SK-N-SH (cell line): ENCODE results near the gene PTPRF. TPM values are rescaled to one million over a fixed set of nuclear protein-coding genes. Genes with fewer than 3 reads are reported as not detected.

Experiments used
- CTCF ChIA-PET: fragments of 300-600, 350-600 bp; formaldehyde crosslinking; extraction: SDS; loops from one replicate; lab custom pipeline; 2021; lab: Yijun Ruan, JAX
- POLR2A ChIA-PET: fragments of 350-600 bp; sonication (Branson Sonifier 250); formaldehyde crosslinking; extraction: SDS; loops from one replicate; lab custom pipeline; 2020; ENCODE audit warnings: antibody characterized with exemption, inconsistent platforms; lab: Yijun Ruan, JAX
- DNase-seq: peaks from one replicate; pipeline ENCODE4 v3.0.0; 2012
- H2AFZ ChIP-seq: fragments of 200-600 bp; sonication (generic); 2 replicates; pipeline ENCODE4 v1.8.1; 2016; ENCODE audit warnings: antibody characterized with exemption, mild to moderate bottlenecking, low read depth
- H3F3A ChIP-seq: fragments of 200-600 bp; sonication (generic); replicated peaks from 2 replicates; pipeline ENCODE3; 2016; ENCODE audit warnings: antibody characterized with exemption, mild to moderate bottlenecking; ENCODE audit not compliant: insufficient read depth
- H3K27ac ChIP-seq, 2 experiments: fragments of 200-500 bp in 1 of 2; fragments of 200-600 bp in 1 of 2; sonication (Bioruptor generic) in 1 of 2; sonication (generic), shearing (Covaris generic) in 1 of 2; 2 replicates each; pipeline versions ENCODE4 v1.5.1 to v1.6.1; 2014 to 2016; ENCODE audit warnings: low read depth in 2 of 2, inconsistent platforms in 1 of 2, low read length in 1 of 2, mild to moderate bottlenecking in 1 of 2, mixed read lengths in 1 of 2
- H3K27me3 ChIP-seq: fragments of 200-600 bp; sonication (generic), shearing (Covaris generic); 2 replicates; pipeline ENCODE4 v1.6.1; 2016; ENCODE audit warnings: mixed run types; ENCODE audit not compliant: insufficient read depth
- H3K36me3 ChIP-seq, 2 experiments: fragments of 200-500 bp in 1 of 2; fragments of 200-600 bp in 1 of 2; sonication (Bioruptor generic) in 1 of 2; sonication (generic) in 1 of 2; replicated peaks in 1 of 2; 2 replicates each; pipeline versions ENCODE3 to v1.5.1; 2014 to 2016; ENCODE audit warnings: low read length in 1 of 2, mild to moderate bottlenecking in 1 of 2; ENCODE audit not compliant: insufficient read depth in 2 of 2, control insufficient read depth in 1 of 2
- H3K4me1 ChIP-seq, 2 experiments: fragments of 200-500 bp in 1 of 2; fragments of 200-600 bp in 1 of 2; sonication (Bioruptor generic) in 1 of 2; sonication (generic), shearing (Covaris generic) in 1 of 2; 2 replicates each; pipeline versions ENCODE4 v1.5.1 to v1.6.1; 2014 to 2016; ENCODE audit warnings: low read depth in 1 of 2, low read length in 1 of 2, mixed run types in 1 of 2; ENCODE audit not compliant: insufficient read depth in 2 of 2, control insufficient read depth in 1 of 2
- H3K4me2 ChIP-seq: fragments of 200-600 bp; sonication (generic), shearing (Covaris generic); 2 replicates; pipeline ENCODE4 v1.6.1; 2017; ENCODE audit warnings: mixed run types
- H3K4me3 ChIP-seq, 2 experiments: fragments of 200-500 bp in 1 of 2; fragments of 200-600 bp in 1 of 2; sonication (Bioruptor generic) in 1 of 2; sonication (generic), shearing (Covaris generic) in 1 of 2; 2 replicates each; pipeline versions ENCODE4 v1.5.1 to v1.8.1; 2014 to 2016; ENCODE audit warnings: low read depth in 2 of 2, inconsistent platforms in 1 of 2, low read length in 1 of 2, mild to moderate bottlenecking in 1 of 2, mixed read lengths in 1 of 2, moderate library complexity in 1 of 2
- H3K79me2 ChIP-seq: fragments of 200-600 bp; sonication (generic); 2 replicates; pipeline ENCODE4 v1.8.1; 2017; ENCODE audit warnings: mild to moderate bottlenecking; ENCODE audit not compliant: insufficient read depth
- H3K9ac ChIP-seq: fragments of 200-600 bp; sonication (generic); 2 replicates; pipeline ENCODE4 v1.6.1; 2017; ENCODE audit warnings: mixed run types
- H3K9me2 ChIP-seq: fragments of 200-600 bp; sonication (generic); 2 replicates; pipeline ENCODE4 v1.6.1; 2017; ENCODE audit warnings: mixed run types
- H3K9me3 ChIP-seq: fragments of 200-600 bp; sonication (generic); 2 replicates; pipeline ENCODE4 v1.6.1; 2017; ENCODE audit warnings: mixed run types, mild to moderate bottlenecking, moderate library complexity
- H4K20me1 ChIP-seq: fragments of 200-600 bp; sonication (generic); 2 replicates; pipeline ENCODE4 v1.6.1; 2017; ENCODE audit warnings: mild to moderate bottlenecking, mixed run types; ENCODE audit not compliant: insufficient read depth
- EP300 ChIP-seq, 2 experiments: IDR thresholded peaks; 2 replicates each; pipeline versions ENCODE4 v1.4.0 to v1.6.1; 2012; ENCODE audit warnings: borderline replicate concordance in 1 of 2, low read depth in 1 of 2, low read length in 1 of 2
- EZH2phosphoT487 ChIP-seq: fragments of 200-600 bp; sonication (generic); IDR thresholded peaks from 2 replicates; pipeline ENCODE4 v1.6.1; 2017; ENCODE audit warnings: low read depth, mixed run types, mild to moderate bottlenecking, antibody characterized with exemption, moderate library complexity, borderline replicate concordance
- FOSL2 ChIP-seq: IDR thresholded peaks from 2 replicates; pipeline ENCODE4 v1.4.0; 2012; ENCODE audit warnings: low read depth, mild to moderate bottlenecking, moderate library complexity, borderline replicate concordance
- FOXJ3 ChIP-seq: sonication (generic); formaldehyde crosslinking; IDR thresholded peaks from 2 replicates; pipeline ENCODE4 v1.5.1; 2020; ENCODE audit warnings: mild to moderate bottlenecking, missing genetic modification reagents
- JUND ChIP-seq: IDR thresholded peaks from 2 replicates; pipeline ENCODE4 v1.4.0; 2012
- MEF2A ChIP-seq: IDR thresholded peaks from 2 replicates; pipeline ENCODE4 v1.4.0; 2012; ENCODE audit warnings: low read depth, borderline replicate concordance
- MXI1 ChIP-seq: IDR thresholded peaks from 2 replicates; pipeline ENCODE4 v1.6.1; 2012; ENCODE audit warnings: mild to moderate bottlenecking, low read depth, low read length, improper control_type of control experiment
- POLR2AphosphoS5 ChIP-seq: IDR thresholded peaks from 2 replicates; pipeline ENCODE4 v1.6.1; 2012; ENCODE audit warnings: low read depth, low read length
- RCOR1 ChIP-seq: fragments of 150-350 bp; IDR thresholded peaks from 2 replicates; pipeline ENCODE4 v1.6.1; 2017; ENCODE audit warnings: antibody characterized with exemption, low read length
- RFX5 ChIP-seq: IDR thresholded peaks from 2 replicates; pipeline ENCODE4 v1.6.1; 2012; ENCODE audit warnings: mild to moderate bottlenecking, improper control_type of control experiment, low read length
- SIN3A ChIP-seq: IDR thresholded peaks from 2 replicates; pipeline ENCODE4 v1.6.1; 2012; ENCODE audit warnings: low read depth, mild to moderate bottlenecking, low read length, moderate library complexity, borderline replicate concordance
- SMC3 ChIP-seq: IDR thresholded peaks from 2 replicates; pipeline ENCODE4 v1.6.1; 2012; ENCODE audit warnings: low read depth, low read length, improper control_type of control experiment
- TCF12 ChIP-seq: IDR thresholded peaks from 2 replicates; pipeline ENCODE4 v1.4.0; 2012
- WGBS: methylation state at CpG from one replicate; pipeline ENCODE4 v1.1.6; 2017; ENCODE audit warnings: low lambda C conversion rate; 5-methylcytosine and 5-hydroxymethylcytosine counted together
- polyA plus RNA-seq, 3 experiments: library from polyadenylated mRNA; depleted of rRNA; stranded (reverse); fragments of >200 nt; gene quantifications; 2 replicates each; pipeline ENCODE4 v1.2.3, GENCODE V29; 2012
- TF ChIP-seq, protein P1 (sequence below): IDR thresholded peaks from 2 replicates; pipeline ENCODE4 v1.4.0; 2012; ENCODE audit warnings: low read depth
- TF ChIP-seq, protein P2 (sequence below): fragments of 150-350 bp; IDR thresholded peaks from 2 replicates; pipeline ENCODE4 v1.6.1; 2016; ENCODE audit warnings: mild to moderate bottlenecking, low read depth, low read length
- TF ChIP-seq, protein P3 (sequence below): IDR thresholded peaks from 2 replicates; pipeline ENCODE4 v1.4.0; 2012; ENCODE audit warnings: low read depth, borderline replicate concordance
- TF ChIP-seq, protein P4 (sequence below): IDR thresholded peaks from 2 replicates; pipeline ENCODE4; 2012

PTPRF gene
- polyA plus RNA-seq, 1 of the 3 experiments (the other 2 are of a cell fraction): 72.7 TPM

DNA sequence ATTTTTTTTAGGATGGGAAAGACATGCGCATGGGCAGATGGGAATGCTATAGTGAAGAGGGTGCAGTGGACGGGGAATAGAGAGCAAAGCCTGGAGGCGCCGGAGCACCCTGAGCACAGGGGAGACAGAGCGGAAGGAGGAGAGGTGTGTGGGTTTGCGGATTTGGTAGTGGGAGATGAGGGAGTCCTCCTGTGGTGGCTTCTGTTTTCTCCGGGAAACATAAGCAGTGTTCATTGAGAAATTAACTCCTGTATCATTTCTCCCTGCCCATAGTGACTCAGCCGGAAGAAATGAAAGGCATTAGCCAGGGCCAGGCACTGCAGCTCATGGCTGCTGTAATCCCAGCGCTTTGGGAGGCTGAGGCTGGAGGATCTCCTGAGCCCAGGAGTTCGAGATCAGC lies 4.7 kb upstream of the PTPRF start:
- ChIA-PET CTCF (interaction anchor here (1.5 to 3.0 kb wide), 4 partner anchors 238 to 522 kb away, joined by 3 to 20 read pairs (median 8); no protein-coding TSS in a partner anchor), POLR2A (interaction anchor here (2.1 kb wide), 1 partner anchor 125 kb away, joined by 10 read pairs; the partner anchor contains the start of gene KDM4A)
- no peak for DNase-seq

DNA sequence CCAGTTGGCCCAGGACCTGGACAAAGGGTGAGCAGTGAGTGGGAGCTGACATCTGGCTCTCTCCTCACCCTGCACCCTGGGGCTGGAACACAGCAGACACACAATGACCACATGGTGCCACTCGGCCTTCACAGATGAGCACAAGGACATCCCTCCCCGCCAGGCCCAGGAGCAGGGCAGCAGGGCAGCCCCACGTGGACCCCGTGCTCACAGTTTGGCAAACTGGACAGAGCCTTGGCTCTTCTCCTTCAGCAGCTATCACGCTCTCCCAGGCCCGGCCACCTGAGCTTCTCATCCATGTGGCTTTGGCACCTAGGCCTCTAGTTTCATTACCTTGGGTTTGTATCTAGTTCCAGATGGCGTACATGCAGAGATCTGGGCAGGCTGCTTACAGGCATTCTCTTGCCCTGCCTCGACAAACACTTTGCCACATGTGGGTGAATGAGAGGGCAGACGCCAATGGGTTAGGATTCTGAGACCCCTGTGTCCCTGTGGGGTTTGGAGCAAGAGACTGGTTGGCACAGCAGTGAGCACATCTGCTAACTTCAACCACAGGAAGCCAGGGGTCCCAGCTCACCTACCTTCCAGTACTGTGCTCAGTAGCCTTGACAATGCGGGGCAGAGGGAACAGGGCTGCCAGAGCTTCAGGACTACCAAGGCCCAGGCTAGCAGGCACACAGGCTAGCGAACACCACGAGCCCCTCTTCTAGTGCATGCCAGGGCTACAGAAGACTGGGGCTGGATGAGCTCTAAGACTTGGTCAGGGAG lies 3.4 kb upstream of the PTPRF start:
- ChIA-PET CTCF (interaction anchor here (0.6 to 3.0 kb wide), 9 partner anchors 13 to 521 kb away, joined by 3 to 20 read pairs (median 3); partner anchors contain the start of gene IPO13), POLR2A (interaction anchor here (1.0 to 2.1 kb wide), 2 partner anchors 91 to 123 kb away, joined by 3 to 10 read pairs; partner anchors contain the start of gene KDM4A)
- DNase-seq: no peak
- H4K20me1 ChIP-seq: no peaks in the 10 kb centered on the region
- H3K4me1 ChIP-seq: peaks cover 4 to 23% of the 10 kb centered on the region in 2 experiments; a peak in 3 of 4 replicates
- 87% methylated on average over 12 of the region's 12 CpGs for WGBS
- no peaks in the 10 kb centered on the region for H3F3A ChIP-seq
- H3K9me3 ChIP-seq: no peaks in the 10 kb centered on the region
- no peak for TF ChIP-seq FOSL2
- TF ChIP-seq, protein P1, sequence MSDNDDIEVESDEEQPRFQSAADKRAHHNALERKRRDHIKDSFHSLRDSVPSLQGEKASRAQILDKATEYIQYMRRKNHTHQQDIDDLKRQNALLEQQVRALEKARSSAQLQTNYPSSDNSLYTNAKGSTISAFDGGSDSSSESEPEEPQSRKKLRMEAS: no peak
- TF ChIP-seq RCOR1: no peak
- TF ChIP-seq, protein P2, sequence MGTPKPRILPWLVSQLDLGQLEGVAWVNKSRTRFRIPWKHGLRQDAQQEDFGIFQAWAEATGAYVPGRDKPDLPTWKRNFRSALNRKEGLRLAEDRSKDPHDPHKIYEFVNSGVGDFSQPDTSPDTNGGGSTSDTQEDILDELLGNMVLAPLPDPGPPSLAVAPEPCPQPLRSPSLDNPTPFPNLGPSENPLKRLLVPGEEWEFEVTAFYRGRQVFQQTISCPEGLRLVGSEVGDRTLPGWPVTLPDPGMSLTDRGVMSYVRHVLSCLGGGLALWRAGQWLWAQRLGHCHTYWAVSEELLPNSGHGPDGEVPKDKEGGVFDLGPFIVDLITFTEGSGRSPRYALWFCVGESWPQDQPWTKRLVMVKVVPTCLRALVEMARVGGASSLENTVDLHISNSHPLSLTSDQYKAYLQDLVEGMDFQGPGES: no peak
- TF ChIP-seq POLR2AphosphoS5: no peak
- no peak; the same call in 1 of the 2 replicates for TF ChIP-seq MXI1
- no peak for TF ChIP-seq EZH2phosphoT487
- TF ChIP-seq, protein P3, sequence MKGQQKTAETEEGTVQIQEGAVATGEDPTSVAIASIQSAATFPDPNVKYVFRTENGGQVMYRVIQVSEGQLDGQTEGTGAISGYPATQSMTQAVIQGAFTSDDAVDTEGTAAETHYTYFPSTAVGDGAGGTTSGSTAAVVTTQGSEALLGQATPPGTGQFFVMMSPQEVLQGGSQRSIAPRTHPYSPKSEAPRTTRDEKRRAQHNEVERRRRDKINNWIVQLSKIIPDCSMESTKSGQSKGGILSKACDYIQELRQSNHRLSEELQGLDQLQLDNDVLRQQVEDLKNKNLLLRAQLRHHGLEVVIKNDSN: no peak
- TF ChIP-seq SMC3: no peak
- TF ChIP-seq TCF12: no peak
- TF ChIP-seq, protein P4, sequence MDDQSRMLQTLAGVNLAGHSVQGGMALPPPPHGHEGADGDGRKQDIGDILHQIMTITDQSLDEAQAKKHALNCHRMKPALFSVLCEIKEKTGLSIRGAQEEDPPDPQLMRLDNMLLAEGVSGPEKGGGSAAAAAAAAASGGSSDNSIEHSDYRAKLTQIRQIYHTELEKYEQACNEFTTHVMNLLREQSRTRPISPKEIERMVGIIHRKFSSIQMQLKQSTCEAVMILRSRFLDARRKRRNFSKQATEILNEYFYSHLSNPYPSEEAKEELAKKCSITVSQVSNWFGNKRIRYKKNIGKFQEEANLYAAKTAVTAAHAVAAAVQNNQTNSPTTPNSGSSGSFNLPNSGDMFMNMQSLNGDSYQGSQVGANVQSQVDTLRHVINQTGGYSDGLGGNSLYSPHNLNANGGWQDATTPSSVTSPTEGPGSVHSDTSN: no peak
- TF ChIP-seq RFX5: no peak
- TF ChIP-seq MEF2A: no peak
- no peak for TF ChIP-seq JUND
- no peak for TF ChIP-seq EP300 (IDR thresholded peaks at IDR 0.05; ENCODE audit: borderline replicate concordance in 1 of 2, low read depth in 1 of 2, low read length in 1 of 2)
- no peak for TF ChIP-seq SIN3A
- no peak overlapping the region for H3K27ac ChIP-seq
- H2AFZ ChIP-seq: no peak overlapping the region
- no peak overlapping the region for H3K4me2 ChIP-seq
- H3K27me3 ChIP-seq: no peaks in the 10 kb centered on the region
- H3K9me2 ChIP-seq: no peaks in the 10 kb centered on the region
- H3K9ac ChIP-seq: no peak overlapping the region
- no peaks in the 10 kb centered on the region for H3K36me3 ChIP-seq
- H3K79me2 ChIP-seq: peaks cover 9% of the 10 kb centered on the region; the same call in 1 of the 2 replicates
- H3K4me3 ChIP-seq: no peak overlapping the region

More for the DNA sequence above, 4.7 kb upstream of the PTPRF start:
- Histone ChIP-seq H3K9me3 (no peaks in the 10 kb centered on the region), H3K27ac (no peak overlapping the region), H3K4me3 (no peak overlapping the region), H4K20me1 (no peaks in the 10 kb centered on the region), H3K79me2 (no peaks in the 10 kb centered on the region), H3F3A (no peaks in the 10 kb centered on the region), H2AFZ (no peak overlapping the region), H3K36me3 (no peaks in the 10 kb centered on the region), H3K4me2 (no peak overlapping the region), H3K9ac (no peak overlapping the region), H3K4me1 (peaks cover 4 to 20% of the 10 kb centered on the region in 2 experiments; a peak in 3 of 4 replicates), H3K27me3 (no peaks in the 10 kb centered on the region), H3K9me2 (no peaks in the 10 kb centered on the region)
- 88% methylated on average over 10 of the region's 10 CpGs for WGBS
- TF ChIP-seq FOXJ3: no peak
- peak; percentile 41; the same call in 1 of the 2 replicates for TF ChIP-seq FOSL2
